HG02884 (cell line): ENCODE data around the gene MMRN2.
"Not testable (repeated sequence)": the region's sequence is repeated elsewhere in the genome, so short reads cannot be mapped to it uniquely, and the experiment has no call there.

ENCODE experiments used
- ATAC-seq: cut with Tn5 transposase; IDR thresholded peaks from one replicate; pipeline ENCODE4 v1.9.1; 2021; ENCODE audit warnings: mild to moderate bottlenecking, moderate library complexity; ENCODE audit not compliant: unreplicated experiment

MMRN2 gene

GRCh38 chr10:86956195-86956847 lies 1.1 kb downstream of the MMRN2 start:
- ATAC-seq, result no peak

GRCh38 chr10:86955501-86956194 lies 1.8 kb downstream of the MMRN2 start:
- no peak for ATAC-seq

- ATAC-seq, result no peak
These were observed 2.5 kb downstream of the MMRN2 start for GRCh38 chr10:86954681-86955500.

- ATAC-seq, result no peak
These were observed 3.4 kb downstream of the MMRN2 start for GRCh38 chr10:86953747-86954680.

- ATAC-seq, result not testable (repeated sequence)
These were observed 4.7 kb downstream of the MMRN2 start for GRCh38 chr10:86952697-86953096.

- ATAC-seq, result no peak
These were observed 5.3 kb downstream of the MMRN2 start for GRCh38 chr10:86952106-86952505.

GRCh38 chr10:86951184-86951761 lies 6.1 kb downstream of the MMRN2 start:
- no peak for ATAC-seq

GRCh38 chr10:86950349-86950748 lies 7.1 kb downstream of the MMRN2 start:
- ATAC-seq, result no peak

GRCh38 chr10:86947806-86948205 lies 9.6 kb downstream of the MMRN2 start:
- not testable (repeated sequence) for ATAC-seq

- no peak for ATAC-seq
These were observed 10.9 kb downstream of the MMRN2 start for GRCh38 chr10:86946213-86947155.

GRCh38 chr10:86945361-86946212 lies 11.8 kb downstream of the MMRN2 start:
- no peak for ATAC-seq

GRCh38 chr10:86944907-86945306 lies 12.5 kb downstream of the MMRN2 start:
- ATAC-seq, result no peak

- no peak for ATAC-seq
These were observed 12.9 kb downstream of the MMRN2 start for GRCh38 chr10:86944471-86944870.

GRCh38 chr10:86944031-86944419 lies 13.4 kb downstream of the MMRN2 start:
- ATAC-seq, result no peak

GRCh38 chr10:86943316-86944030 lies 13.9 kb downstream of the MMRN2 start:
- ATAC-seq, result no peak

- ATAC-seq, result no peak
These were observed 14.7 kb downstream of the MMRN2 start for GRCh38 chr10:86942441-86943315.

GRCh38 chr10:86941991-86942421 lies 15.4 kb downstream of the MMRN2 start:
- no peak for ATAC-seq
